ENCODE results near the gene OR2V2. TPM values are rescaled to one million over a fixed set of nuclear protein-coding genes. Genes with fewer than 3 reads are reported as not detected.
"Not testable (repeated sequence)": the region's sequence is repeated elsewhere in the genome, so short reads cannot be mapped to it uniquely, and the experiment has no call there.

The OR2V2 gene
- total and polyA plus RNA-seq, 11 donors = not detected

GRCh38 chr5:181100121-181100875 is 47.1 kb upstream of the OR2V2 start:
- no peaks in the 10 kb centered on the region for H3K36me3 ChIP-seq
- peaks cover 7 to 30% (median 26%) of the 10 kb centered on the region in 9 donors for H3K27me3 ChIP-seq
- DNase-seq (no peak), ATAC-seq (no peak)
- H3K4me1 ChIP-seq = peaks cover 0 to 5% (median 0%) of the 10 kb centered on the region in 12 donors
- no peak for TF ChIP-seq POLR2A (IDR thresholded peaks at IDR 0.05)
- TF ChIP-seq CTCF (IDR thresholded peaks at IDR 0.05) = no peak
- H3K27ac ChIP-seq = peak overlapping the region in 1 of 12 donors; percentile 40
- no peaks in the 10 kb centered on the region for H3K9me3 ChIP-seq
- intact Hi-C loops (cut with DNase I) = no loop called here
- WGBS, 4 donors = 0 to 9% (median 4%) methylated on average over 4 to 62 of the region's 62 CpGs
- H3K4me3 ChIP-seq = peak overlapping the region in 6 of 12 donors; percentile 7 to 32 (median 22)

GRCh38 chr5:181101030-181101641 is 46.2 kb upstream of the OR2V2 start:
- ATAC-seq = peak in 1 of 4 donors; percentile 33
- H3K9me3 ChIP-seq; H3K27ac ChIP-seq; H3K36me3 ChIP-seq; intact Hi-C loops (cut with DNase I); DNase-seq; H3K4me1 ChIP-seq: not testable (repeated sequence)
- Histone ChIP-seq H3K27me3 (peaks cover 7 to 38% (median 29%) of the 10 kb centered on the region in 9 donors), H3K4me3 (peak overlapping the region in 1 of 12 donors; percentile 26)
- WGBS, 4 donors = 1% methylated on average over 13 of the region's 54 CpGs; no CpG with 5 or more reads in 3 of the 4 donors

GRCh38 chr5:181101930-181102674 is 45.3 kb upstream of the OR2V2 start:
- WGBS, 4 donors = no CpG with 5 or more reads among the region's 30 CpGs
- DNase-seq; H3K9me3 ChIP-seq; intact Hi-C loops (cut with DNase I); ATAC-seq; H3K4me3 ChIP-seq; H3K36me3 ChIP-seq; H3K4me1 ChIP-seq; H3K27ac ChIP-seq: not testable (repeated sequence)
- peaks cover 7 to 47% (median 36%) of the 10 kb centered on the region in 9 donors for H3K27me3 ChIP-seq

- 5 to 19% (median 10%) methylated on average over 5 of the region's 5 CpGs for WGBS, 4 donors
- H3K27me3 ChIP-seq = peaks cover 11 to 64% (median 49%) of the 10 kb centered on the region in 9 donors
- H3K27ac ChIP-seq; H3K4me3 ChIP-seq; intact Hi-C loops (cut with DNase I); DNase-seq; H3K4me1 ChIP-seq; H3K9me3 ChIP-seq; H3K36me3 ChIP-seq: not testable (repeated sequence)
- ATAC-seq = peak in 1 of 4 donors; percentile 23
Measured at GRCh38 chr5:181104259-181104568, 43.2 kb upstream of the OR2V2 start.

- peak in 1 of 5 donors; percentile 2 for DNase-seq
- H3K36me3 ChIP-seq; H3K27ac ChIP-seq; H3K9me3 ChIP-seq; H3K4me3 ChIP-seq; intact Hi-C loops (cut with DNase I); H3K4me1 ChIP-seq; ATAC-seq: not testable (repeated sequence)
- 27 to 72% (median 44%) methylated on average over 9 to 20 of the region's 20 CpGs for WGBS, 4 donors
- H3K27me3 ChIP-seq = peaks cover 7 to 64% (median 49%) of the 10 kb centered on the region in 9 donors
Measured at GRCh38 chr5:181104606-181105390, 42.6 kb upstream of the OR2V2 start.
